Germinal center (tissue), 1 donor: Measurements from ENCODE around the gene IKBKE.

Source experiments
- DNase-seq: peaks from one replicate; pipeline ENCODE4 v3.0.0; 2012; ENCODE audit warnings: mixed read lengths, low spot score

Gene IKBKE

DNA sequence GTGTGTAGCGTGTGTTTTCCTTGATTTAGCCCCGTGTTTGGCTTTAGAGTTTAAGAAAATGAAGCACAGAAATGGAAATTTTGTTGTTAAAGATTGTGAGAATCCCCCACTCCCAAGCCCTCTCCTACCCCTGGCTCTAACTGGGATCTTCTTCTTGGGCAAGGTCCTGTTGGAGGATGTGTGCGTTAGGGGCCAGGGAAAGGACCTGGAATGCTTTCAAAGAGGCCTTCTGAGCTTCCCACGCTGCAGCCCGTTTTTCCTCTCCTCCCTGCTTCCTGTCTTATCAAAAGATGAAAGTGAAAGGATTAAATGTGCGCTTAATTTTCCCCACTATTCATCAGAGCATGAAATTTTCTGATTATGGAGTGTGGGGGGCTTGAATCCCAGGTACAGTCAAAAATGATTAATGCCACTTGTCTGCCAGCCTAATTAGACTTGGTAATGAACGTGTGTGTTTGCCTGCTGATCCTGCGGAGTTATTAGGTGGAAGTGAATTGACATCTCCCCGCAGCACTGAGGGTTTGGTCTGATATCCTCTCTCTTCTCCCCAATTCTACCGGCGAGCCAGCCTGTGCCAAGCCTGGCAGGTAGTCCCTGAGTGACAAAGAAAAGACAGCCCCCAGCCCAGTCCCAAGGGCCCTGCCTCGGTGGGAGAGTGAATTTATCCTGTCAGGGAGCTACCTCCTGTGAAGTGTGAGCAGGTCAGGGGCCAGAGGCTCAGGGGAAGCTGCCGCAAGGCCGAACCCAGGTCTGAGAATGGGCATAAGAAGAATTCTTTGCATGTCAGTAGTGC, 42.0 kb downstream of the IKBKE start:
- DNase-seq, result no peak

DNA sequence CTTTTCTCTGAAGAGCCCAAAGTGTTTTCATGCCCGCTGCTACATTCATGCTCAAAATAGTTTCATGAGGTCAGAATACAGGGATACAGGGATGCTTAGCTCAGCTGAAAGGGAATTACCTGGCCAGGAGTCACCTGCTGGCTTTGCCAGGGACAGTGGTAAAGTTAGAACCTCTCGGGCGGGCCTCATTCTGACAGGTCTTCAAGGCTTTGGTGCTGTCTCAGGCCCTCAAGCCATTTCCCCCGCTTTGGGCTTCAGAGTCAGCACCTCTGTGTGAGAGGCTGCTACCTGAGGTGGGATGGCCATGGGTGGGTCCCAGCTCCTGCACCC, 42.5 kb downstream of the IKBKE start:
- DNase-seq, result no peak

DNA sequence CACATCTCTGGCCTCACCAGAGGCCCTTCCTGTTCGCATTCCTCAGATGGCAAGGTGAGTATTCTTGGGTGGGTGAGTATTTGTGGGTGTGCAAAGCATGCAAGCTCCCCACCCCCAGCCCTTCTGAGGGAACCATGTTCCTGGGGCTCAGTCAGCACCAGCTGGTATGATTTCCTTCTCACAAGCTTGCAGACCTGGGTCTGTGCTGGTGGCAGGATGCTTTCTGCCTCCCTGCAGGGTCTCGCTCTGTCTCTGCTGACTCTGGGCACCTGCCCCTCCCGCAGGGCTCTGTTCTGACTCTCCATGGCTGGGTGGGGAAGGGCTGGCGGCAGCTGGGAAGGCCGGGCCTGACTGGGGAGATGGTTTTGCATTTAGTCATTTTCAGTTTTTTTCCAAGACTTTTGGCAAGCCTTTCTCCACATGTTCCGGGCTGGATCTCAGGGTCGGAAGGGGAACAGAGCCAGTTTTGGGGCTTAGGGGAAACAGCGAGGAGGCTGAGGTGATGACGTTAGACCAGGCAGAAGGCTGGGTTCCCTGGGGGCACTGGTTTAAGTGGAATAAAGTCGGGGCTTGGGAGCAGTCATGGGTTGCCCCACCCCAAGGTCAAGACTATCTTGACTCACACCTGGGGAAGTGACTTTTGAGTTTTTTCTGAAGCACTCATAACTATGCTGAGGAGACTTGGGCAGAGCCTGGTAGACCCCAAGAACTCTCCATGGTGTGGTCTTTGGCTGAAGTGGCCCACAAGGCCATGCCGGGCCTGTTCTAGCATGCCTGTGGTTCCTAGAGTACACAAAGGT, 43.2 kb downstream of the IKBKE start:
- no peak for DNase-seq

DNA sequence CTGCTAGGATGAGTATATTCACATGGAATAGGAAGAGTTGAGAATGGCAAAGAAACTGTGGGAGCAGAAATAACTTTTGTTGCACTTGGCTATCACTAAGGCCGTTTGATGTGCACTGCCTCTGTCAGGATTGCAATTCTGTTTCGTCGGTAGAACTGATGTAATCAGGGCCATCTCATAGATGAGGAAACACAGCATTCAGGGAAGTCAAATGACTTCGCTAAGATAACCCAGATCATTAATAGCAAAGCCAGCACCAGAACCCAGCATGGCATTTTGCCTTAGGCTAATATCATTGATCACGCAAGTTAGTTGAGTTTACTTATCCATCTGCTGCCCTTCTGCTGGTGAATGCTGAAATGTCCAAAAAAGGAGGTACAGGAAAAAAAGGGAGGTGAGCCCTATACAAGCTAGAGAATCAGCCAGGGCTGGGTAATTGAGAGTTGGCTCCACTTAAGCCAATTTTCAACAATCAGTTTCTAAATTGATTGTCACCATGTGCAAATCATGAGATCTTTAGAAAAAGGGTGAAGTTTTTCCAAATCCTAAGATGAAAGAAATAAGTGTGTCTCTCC, 44.6 kb downstream of the IKBKE start:
- no peak for DNase-seq

DNA sequence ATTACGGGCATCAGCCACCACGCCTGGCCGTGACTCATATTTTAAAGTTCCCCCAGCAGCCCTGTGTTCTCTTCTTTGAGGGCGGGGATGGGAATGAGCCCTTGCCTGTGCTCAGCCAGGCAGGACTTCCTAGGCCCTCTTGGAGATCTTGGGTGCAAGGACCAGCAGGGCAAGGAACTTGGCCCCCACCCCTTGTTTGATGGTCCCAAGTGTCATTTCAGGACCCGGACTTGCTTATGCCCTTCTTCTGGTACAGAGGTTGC, 46.4 kb downstream of the IKBKE start:
- DNase-seq, result no peak

DNA sequence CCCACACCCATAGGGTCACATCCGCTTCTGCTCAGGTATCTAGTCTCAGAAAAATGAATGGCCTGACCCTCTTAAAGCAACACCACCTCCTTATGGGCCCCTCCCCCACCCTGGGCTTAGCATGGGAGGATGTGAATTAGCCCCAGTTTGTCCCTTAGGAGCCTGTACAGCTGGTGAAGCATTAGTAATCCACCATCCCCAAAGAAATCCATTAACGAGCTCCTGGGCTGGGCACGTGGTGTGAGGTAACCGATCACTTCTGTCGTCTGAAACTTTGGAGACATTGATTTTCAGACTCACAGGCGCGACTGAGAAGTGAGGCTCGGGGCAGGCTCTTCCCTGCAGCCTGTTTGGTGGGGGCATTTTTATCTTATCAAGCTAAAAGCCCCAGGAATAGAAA, 47.5 kb downstream of the IKBKE start:
- DNase-seq, result no peak

DNA sequence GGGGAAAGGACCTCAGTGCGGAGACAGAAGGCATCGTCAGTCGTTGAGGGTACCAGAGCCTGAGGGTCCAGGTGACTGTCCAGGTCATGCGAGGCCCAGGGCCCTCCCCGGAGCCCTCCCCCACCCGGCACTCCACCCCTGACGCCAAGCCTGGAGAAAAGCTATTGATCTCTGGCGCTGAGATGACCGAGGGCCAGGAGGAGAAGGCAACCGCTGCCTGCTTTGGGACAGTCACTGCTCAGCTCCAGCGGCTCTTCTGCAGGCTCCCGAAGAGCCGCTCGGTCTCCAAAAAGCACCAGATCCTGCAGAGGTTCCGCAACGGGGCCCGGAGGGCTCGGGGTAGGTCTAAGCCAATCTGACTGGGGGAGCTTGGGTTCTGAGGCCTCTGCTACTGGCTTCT, 47.9 kb downstream of the IKBKE start:
- no peak for DNase-seq

DNA sequence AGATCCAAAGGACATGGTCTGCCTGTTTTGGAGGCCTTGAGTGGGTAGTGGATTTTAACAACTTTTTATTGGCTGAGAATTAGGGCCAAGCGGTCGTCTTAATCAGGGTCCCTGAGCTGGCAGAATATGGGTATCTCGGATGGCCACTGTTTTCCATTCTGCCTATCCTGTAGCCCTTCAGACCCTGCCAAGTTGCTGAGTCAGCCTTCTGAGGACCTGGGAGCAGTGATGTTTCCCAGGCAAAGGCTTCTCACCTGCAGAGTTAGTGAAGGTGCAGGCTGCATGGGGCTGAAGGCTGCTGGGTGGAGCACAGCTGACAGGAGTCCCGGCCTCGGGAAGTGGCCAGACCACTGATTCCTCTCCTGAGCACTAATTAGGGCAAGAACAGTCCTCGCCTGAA, 48.5 kb downstream of the IKBKE start:
- DNase-seq, result no peak

DNA sequence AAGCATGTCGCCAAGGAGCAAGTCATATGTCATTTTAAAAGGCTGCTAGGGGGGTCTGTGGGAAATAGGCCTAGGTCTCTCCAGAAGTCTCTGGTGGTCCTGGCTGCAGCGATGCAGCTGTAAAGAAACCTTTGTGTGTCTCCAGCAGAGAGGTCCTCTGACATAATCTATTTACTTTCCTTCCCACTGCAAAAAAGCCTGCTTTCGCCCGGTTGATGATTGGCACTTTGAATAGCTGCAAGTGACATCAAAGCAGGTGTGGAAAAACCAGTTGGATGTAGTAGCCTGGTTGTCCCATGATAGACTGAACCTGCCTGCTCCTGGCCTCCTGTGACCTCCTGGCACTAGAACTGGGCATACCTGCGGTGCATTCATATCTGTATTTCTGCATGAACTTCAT, 50.9 kb downstream of the IKBKE start:
- no peak for DNase-seq

DNA sequence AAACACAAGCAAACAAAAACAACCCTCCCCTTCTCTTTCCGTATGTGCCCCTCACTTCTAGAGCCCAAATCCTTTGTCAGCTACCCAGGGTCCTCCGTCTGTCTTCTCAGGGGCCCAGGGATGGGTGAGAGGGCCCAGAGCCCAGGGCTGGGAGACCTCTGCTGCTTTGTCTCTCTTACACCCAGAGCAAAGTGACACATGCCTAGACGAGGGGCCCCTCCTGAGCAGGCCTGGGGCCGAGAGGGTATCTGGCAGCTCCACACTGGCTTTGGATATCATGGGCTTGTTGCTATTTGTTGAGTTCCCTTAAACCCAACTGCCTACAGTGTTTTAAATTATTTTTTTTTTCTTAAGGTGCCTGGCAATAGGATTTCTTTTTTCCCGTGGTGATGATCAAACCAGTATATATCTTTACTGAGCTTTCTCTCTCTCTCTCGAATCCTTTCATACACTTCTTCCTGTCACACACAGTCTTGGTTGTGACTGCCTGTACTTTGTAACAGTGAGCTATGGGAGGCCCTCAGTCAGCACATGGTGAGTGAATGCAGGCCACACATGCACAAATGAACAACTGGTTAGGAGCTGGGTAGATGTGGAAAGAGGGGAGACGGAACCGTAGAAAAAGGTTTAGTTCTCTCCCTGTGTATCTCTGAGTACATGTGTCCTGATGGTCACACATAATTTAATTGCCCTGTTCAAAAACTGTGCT, 51.6 kb downstream of the IKBKE start:
- no peak for DNase-seq

DNA sequence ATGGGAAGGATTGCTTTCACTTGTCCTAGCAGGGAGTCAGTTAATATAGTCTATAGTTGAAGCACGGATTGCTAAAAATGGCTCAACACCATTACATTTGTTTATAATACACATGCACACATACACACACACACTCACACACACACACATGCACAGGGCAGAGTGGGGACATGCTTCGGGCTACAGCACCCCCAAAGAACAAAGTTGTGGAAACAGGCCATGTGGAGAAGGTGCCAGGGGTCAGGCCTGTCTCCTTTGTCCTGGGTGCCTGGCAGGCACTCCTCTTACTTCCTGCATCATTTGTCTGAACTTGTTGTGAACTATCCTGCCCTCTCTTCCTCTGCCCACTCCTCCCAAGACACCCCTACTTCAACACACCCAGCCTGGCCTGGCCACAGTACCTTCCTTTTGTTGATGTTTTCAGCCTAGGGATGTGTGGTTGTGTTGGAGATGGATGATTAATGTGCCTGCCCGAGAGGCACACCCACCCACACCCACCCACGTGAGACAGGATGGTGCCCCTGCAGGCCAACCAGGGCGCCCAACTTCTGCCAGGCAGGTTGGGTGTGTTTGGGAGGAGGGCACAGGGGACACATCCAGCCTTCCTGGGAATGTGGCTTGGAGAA, 54.6 kb downstream of the IKBKE start:
- no peak for DNase-seq

DNA sequence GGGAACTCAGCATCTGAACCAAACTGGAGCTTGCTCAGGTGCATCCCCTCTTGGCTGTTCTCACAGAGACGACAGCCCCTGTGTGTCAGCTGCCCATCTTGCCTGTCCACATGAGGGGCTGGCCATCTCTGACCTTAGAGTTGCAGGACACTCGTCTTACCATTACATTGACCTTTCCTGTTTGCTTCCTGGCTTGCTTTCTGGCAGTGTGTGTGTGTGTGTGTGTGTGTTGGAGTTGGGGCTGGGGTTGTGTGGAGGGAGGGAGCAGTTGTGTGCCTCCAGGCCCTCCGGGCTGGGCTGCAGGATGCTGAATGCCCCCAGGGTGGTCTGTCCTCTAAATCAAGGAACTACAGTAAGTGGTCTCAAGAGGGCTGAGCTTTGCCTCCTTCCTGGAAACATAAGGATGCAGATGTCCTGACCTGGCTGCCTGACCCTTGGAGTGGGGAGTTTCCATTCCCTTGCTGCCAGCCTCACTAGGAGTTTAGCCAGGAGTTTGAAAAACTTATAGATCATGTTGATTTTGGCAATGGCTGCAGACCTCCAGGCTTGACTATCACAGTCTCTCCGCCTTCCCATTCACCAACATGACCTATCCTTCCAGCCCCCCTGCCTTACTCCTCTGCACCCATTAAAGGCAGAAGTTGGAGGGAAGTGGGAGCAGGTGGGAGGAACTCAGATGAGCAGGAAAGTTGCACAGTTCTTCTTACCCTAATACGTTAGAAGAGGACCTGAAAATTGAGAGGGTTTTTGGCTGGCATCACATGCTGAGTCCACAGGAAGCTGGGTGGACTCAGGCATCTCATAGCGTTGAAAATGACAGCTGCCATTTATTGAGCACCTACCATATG, 56.0 kb downstream of the IKBKE start:
- no peak for DNase-seq

DNA sequence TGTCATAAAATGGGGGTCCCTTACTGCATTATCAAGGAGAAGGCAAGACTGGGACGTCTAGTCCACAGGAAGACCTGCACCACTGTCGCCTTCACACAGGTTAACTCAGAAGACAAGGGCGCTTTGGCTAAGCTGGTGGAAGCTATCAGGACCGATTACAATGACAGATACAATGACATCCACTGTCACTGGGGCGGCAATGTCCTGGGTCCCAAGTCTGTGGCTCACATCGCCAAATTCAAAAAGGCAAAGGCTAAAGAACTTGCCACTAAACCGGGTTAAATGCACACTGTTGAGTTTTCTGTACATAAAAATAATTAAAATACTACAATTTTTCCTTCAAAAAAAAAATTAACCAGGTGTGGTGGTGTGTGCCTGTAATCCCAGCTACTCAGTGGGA, 59.1 kb downstream of the IKBKE start:
- no peak for DNase-seq

DNA sequence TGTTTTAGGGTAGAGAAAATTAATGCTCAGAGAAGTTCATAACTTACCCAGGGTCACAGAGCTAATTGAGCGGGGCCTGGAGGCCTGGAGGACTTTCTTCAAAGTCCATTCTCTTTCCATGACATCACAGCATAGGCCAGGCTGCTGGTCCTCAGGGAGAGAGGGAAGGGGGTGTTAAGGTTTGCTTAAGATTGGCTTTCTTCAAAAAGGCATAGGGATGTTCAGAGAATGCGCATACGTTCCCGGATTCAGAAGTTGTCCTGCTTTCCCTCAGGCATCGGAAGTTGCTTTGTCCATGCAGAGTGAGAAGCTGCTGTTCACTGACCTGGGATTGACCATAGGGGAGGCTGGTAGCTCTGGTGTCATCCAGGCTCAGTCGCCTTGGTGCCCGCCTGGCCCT, 62.1 kb downstream of the IKBKE start:
- DNase-seq, result no peak

DNA sequence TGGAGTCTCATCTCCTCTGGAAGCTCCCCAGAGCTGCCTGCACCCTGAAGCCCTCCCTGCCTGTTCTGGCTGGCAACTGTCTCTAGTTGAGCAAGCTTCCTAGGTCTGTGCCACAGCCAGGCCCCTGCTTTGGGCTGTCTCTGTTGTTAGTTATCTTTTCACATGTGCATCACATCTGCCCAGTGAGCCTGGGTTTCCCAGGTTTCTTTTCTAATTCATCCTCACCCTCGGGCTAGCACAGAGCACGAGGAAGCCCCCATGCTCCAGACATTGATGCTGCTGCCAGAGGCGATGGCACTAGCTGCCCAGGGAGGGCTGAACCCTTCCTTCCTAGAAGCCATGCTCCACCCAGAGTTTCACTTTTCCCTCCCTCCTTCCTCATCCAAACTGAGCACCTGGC, 64.3 kb downstream of the IKBKE start:
- DNase-seq, result no peak

DNA sequence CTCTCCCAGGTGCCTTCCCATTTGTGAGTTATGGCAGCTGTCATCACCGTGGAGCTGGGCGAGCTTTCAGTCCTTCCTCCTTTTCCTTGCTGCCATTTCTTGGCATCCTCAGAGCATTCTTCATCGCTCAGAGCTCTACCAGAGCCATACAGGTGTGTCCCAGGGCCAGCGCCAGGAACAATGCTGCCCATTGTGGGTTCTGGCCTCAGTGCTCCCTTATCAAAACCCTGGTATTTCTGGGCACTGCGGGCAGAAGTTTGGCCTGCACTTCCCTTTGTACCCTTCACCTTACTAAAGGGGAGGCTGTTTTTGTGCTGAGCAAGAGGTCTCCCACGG, 65.5 kb downstream of the IKBKE start:
- no peak for DNase-seq

DNA sequence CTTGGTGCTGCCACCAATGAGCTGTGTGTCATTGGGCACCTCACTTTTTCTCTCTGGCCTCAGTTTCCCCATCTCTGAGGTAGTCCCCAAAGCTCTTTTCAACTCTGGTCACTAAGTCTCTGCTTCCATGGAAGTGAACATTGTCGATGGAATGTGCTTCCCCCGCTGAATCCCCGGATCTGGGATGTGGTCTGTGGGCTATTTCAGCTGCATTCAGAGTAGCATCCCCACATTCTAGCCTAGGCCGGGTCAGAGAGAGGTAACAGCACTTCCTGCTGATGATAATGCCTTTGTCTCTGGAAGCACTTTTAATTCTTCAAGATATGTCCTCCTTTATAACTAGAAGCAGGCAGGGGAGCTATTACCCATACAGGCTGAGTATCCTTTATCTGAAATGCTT, 66.9 kb downstream of the IKBKE start:
- no peak for DNase-seq

DNA sequence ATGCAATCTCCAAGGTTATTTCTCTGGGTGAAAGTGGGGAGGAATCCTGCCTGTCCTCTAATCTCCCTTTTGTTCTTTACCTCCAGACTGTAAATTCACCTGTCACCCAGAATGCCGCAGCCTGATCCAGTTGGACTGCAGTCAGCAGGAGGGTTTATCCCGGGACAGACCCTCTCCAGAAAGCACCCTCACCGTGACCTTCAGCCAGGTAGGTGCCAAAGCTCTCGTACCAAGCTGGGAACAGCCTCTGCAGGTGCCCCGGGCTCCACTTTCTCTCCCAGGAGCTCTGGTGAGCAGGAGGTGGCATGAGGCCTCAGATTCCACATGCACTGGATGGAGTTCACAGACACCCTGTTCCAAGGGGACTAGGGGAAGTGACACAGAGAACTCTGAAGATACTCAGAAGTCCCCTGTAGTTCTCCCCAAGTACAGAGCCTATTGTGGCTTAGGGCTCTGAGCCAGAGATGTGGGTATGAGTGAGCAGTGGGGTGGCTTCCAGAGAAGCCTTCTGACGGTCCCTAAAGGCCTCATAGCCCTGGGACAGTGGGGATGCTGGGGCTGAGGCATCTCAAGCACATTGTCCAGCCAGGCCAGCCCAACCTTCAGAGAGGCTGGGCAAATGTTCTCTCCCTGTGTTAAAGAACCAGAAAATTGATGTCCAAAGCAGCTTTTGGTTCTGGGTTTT, 68.0 kb downstream of the IKBKE start:
- DNase-seq, result no peak

DNA sequence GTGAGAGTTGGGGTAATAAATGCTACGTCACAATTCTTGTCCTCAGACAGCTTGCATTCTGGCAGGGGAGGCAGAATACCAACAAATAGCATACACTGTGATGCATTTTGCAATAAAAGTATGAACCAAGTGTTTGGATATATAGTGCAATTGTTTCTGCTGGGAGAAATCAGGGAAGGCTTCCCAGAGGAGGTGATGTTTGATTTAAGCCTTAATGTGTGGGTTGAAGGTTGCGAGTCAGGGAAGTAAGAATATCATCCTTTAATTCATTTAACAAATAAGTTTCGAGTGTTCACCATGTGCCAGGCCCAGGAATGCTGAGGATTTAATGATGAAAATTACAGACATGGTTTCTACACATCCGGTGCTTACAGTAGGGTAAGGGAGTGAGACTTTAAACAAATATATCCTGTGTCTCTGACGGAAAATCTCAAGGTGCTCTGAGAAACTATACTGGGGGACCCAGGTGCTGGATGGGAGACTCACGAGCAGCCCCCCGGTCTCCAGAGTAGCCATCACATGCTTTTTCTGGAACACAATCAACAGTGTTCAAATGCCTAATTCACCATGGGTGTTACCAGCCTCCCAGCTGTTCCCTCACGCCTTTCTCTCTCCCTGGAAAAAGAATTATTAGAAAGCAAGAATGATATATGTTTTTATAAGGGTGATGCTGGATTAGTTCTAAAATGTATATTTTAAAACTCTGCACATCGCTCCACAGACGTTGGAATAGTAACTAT, 68.8 kb downstream of the IKBKE start:
- DNase-seq, result no peak

DNA sequence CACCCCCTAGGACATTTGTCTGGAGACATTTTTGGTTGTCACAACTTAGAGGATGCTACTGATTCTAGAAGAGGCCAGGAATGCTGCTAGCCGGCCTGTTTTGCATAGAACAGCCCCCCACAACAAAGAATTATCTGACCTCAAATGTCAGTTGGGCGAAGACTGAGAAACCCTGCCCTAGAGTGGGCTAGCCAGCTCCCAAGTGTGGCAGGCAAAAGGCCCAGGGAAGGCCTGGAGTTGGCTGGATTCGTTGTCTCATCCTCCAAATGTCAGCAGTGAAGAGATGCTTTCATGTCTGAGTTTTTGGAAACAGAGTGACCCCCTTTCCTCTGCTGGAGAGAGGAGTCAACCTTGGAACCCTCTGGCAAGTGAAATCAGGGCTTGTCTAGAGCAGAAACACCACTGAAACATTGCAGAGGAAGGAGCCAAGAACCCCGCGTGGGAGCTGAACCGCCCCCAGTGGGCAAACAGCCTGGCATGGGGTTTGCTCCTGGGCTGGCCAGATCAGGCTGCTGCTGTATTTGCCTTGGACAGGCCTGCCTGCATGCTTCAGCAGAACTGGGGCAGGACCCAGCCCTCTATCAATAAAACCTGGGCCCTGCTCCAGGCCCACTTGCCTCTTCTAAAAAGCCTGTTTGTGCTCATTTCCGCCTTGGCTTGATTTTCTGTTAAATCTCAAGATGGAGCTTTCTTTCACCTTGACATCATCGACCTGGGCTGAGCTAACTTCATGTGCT, 69.9 kb downstream of the IKBKE start:
- no peak for DNase-seq
